HPDE6-E6E7 (cell line): ENCODE data around the gene ZNF48.
A peak's percentile ranks its signal among the peaks of the same experiment; 100 is the strongest.
"Not testable (repeated sequence)": the region's sequence is repeated elsewhere in the genome, so short reads cannot be mapped to it uniquely, and the experiment has no call there.

Source experiments
- DNase-seq: peaks from one replicate; pipeline ENCODE4 v3.0.0; 2011; ENCODE audit warnings: missing footprints; ENCODE audit errors: extremely low spot score

ZNF48 gene

DNA sequence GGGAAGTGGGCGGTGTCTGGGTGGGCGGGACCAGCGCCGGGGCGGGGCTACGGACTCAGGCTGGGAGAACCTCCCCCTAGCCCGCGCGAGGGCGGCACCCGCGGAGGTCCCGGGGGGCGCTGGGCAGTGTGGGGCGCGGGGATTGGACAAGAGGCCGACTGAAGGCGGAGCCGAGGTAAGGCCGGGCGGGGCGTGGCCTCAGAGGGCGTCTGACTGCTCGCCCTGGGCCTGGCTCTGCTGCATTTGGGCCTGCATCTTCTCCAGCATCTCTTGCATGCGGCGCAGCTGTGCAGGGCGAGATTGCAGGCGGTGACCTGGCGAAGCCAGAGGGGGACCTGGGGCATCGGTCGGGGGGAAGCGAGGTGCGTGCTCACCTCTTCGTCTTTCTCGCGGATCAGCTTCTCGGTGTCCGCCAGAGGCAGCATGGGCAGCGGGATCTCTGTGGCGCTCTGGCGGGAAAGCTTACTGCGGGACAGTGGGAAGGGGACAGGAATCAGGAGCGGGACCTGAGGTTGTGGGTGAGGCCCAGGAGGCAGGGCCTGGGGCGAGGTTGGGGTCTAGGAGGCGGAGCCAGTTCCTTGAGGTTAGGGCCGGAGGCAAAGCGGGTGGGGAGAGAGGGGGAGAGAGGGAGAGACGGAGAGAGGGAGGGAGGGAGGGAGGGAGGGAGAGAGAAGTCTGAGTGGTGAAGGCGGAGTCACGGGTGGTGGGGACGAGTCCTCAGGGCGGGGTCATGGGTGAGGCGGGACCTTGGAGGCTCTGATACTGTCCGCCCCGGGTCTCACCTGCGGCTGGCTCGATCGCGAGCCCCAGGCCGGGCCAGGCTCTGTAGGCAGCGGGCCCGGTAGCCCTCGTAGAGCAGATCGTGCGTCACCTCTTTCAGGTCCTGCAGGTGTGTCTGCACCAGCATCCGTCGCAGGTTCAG lies 16.7 kb upstream of the ZNF48 start:
- peak; percentile 94 for DNase-seq

- no peak for DNase-seq
Observed at GRCh38 chr16:30379158-30379783, 15.9 kb upstream of the ZNF48 start.

DNA sequence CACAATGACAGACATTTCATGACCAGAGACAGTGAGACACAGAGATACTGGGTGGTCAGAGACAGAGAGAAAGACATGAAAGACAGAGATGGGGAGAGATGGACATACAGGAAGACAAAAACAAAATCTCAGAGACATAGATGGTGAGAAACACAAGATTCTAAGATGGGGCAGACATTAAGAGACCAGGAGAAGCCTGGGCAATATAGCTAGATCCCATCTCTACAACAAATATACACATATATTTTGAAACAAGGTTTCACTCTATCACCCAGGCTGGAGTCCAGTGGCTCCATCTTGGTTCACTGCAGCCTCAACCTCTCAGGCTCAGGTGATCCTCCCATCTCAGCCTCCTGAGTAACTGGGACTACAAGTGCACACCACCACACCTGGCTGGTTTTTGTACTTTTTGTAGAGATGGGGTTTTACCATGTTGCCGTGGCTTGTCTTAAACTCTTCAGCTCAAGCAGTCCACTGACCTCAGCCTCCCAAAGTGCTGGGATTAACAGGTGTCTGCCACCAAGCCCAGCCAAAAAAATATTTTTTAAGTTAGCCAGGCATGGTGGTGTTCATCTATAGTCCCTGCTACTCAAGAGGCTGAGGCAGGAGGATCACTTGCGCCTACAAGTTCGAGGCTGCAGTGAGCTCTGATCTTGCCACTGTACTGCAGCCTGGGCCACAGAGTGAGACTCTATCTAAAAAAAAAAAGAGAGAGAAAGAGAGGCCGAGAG lies 15.0 kb upstream of the ZNF48 start:
- no peak for DNase-seq

DNA sequence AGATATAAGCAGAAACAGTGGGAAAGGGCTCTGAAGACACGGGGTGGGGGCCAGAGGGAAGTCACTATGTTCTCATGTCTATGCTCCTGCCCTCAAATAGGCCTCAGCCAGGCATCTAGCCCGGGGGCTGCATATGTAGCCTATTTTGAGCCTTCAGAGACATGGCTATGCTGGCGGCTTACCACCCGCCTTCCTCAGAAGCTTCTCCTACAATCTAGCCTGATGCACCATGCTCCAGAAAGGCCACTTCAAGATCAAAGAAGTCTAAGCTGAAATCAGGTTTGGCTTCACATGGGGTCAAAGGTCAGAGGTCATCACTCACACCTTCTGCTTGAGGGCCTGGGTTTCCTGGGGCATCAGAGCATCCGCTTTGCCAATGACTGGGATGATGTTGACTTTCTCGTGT lies 14.4 kb upstream of the ZNF48 start:
- DNase-seq: no peak

- DNase-seq: no peak
Observed at GRCh38 chr16:30381291-30382041, 13.8 kb upstream of the ZNF48 start.

DNA sequence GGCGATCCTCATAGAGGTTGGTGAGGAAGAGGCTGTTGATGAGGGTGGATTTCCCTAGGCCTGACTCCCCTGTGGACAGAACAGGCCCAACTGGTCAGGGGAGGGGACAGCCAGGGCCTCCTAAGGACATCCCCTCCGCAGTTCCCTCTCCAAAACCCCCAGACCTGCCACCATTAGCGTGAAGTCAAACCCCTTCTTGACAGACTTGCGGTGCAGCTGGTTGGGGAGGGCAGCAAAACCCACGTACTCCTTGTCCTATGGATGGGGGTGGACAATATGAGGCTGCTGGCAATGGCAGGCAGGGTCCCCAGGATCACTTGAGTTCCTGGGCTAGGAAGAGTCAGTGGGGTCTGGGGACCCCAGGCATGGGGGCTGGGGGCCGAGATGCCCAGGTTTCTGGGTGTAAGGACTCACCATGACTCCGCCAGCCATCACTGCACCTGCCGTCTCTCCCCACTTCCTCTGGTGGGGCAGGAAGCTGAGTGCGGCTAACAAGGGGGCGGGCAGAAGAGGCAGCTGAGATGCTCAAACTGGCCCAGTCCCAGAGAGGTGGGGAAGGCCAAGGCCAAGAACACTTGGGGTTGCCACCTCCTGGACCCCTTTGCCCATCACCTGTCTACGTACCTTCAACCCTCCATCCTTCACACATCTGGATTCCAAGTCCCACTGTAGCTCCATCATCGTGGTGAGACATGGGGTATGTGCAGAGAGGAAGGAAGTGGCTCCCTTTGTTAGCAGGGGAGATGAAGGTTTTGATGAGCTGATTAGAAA lies 12.9 kb upstream of the ZNF48 start, which contains the start of gene SEPTIN1:
Gene SEPTIN1 (minus strand): TSS at position 451 of the 771 bp plus-strand sequence. CDS start 19 bp downstream, at position 432.
- DNase-seq: no peak

GRCh38 chr16:30383521-30383920 lies 11.7 kb upstream of the ZNF48 start:
- DNase-seq: no peak

DNA sequence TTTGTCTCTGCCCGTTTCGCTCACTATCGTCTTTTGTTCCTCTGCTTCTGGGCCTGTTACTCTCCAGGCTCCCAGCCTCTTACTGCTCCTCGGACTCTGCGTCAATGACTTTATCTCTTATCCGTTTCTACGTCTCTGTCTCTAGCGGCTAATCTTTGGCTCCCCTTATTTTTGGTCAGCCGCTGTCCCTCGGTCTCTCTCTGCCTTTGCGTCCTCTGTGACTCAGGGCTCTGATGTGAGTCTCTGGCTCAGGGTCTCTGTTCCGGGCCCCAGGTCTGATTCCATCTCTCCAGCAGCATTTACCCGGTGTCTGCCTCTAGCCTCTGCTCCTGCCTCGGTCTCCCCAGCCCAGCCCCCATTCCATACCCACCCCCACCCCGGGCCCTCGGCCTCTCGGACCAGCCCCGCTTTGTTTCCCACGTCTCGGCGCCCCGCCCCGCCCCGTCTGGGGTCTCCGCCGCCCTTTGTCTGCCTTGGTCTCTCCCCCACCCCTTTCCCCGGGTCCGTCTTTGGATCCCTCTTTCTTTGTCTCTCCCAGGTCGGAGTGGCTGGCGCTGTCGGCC lies 547 bp upstream of the ZNF48 start:
- DNase-seq: no peak

DNA sequence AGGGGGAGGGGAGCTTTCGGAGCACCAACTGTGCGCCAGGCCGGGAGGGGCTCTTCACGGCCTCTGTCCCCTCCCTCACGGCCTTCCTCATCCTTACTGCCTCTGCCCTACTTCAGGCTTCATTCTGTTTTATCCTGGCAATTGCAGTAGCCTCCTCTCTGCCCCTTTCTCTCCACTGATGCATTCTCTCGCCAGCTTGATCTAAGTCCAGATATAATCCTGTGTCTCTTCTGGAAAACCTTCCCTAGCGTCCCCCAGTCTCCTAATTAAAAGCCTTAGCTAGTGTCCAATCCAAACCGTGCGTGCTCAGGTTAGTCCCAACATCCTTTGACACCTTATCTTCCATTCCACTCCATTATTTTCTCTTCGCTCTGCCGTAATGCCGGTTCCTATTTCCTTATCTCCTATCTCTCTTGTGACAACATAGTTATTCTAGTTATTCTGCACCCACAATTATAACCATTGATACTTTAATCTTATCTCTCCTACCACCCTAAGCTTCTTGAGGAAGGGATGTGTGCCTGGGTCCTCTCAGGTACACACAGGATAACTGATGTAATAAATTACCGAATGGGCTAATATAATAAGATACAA lies 869 bp downstream of the ZNF48 start:
- no peak for DNase-seq

- not testable (repeated sequence) for DNase-seq
Observed at GRCh38 chr16:30396627-30397026, 1.4 kb downstream of the ZNF48 start.

GRCh38 chr16:30397056-30397455 lies 1.8 kb downstream of the ZNF48 start:
- no peak for DNase-seq

- DNase-seq: no peak
Observed at GRCh38 chr16:30397776-30398660, 2.8 kb downstream of the ZNF48 start.

DNA sequence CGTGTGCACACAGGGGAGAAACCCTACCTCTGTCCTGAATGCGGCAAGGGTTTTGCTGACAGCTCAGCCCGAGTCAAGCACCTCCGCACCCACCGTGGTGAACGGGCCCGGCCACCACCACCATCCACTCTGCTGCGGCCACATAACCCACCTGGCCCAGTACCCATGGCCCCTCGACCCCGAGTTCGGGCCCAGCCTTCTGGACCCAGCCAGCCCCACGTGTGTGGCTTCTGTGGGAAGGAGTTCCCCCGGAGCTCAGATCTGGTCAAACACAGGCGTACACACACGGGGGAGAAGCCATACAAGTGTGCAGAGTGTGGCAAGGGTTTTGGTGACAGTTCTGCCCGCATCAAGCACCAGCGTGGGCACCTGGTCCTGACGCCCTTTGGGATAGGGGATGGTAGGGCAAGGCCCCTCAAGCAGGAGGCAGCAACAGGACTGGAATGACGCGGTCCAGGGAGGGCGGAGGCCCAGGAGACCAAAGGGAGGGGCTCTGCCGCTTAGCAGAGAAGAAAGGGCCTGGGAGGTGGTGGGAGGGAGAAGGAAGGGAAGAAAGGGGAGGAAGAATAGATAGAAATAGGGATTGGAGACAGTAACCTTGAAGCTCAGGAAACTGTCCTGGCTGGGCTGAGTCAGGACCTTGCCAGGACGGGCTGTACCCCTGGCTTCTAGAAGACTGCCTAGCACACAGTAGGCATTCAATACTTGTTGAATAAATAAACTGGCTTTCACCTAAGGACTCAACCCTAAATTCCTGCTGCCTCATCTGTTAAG lies 3.6 kb downstream of the ZNF48 start:
- DNase-seq: no peak

DNA sequence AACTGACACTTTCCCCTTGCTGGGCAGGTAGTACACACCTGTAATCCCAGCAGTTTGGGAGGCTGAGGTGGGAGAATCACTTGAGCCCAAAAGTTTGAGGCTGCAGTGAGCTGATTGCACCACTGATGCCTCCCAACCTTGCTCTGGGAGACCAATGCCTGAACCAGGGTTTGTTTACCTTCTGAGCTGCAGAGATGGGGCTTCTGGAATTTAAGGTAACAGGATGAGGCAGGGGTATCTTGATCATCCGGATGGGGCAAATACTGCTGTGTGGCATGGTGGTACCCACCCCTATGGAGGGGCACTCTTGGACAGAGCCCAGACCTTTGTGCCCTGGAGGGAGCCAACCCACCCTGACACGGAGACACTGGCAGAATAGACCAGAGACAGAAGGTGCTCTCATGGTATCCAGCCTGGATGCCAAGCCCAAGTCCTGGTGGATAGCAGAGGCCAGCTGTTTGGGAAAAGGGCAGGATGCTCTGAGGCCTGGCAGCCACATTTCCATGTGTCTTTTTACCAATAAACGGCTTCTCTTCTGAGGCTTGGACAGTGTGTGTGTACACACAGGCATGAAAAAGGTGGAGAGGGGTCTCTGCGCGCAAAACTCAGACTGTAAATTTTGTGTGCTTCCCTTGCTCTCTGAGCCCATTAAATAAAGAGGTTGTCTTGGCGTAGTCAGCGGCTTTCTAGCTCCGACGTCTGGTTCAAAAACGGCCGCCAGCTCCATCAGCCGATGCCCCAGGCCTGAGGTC lies 4.4 kb downstream of the ZNF48 start:
- no peak for DNase-seq

DNA sequence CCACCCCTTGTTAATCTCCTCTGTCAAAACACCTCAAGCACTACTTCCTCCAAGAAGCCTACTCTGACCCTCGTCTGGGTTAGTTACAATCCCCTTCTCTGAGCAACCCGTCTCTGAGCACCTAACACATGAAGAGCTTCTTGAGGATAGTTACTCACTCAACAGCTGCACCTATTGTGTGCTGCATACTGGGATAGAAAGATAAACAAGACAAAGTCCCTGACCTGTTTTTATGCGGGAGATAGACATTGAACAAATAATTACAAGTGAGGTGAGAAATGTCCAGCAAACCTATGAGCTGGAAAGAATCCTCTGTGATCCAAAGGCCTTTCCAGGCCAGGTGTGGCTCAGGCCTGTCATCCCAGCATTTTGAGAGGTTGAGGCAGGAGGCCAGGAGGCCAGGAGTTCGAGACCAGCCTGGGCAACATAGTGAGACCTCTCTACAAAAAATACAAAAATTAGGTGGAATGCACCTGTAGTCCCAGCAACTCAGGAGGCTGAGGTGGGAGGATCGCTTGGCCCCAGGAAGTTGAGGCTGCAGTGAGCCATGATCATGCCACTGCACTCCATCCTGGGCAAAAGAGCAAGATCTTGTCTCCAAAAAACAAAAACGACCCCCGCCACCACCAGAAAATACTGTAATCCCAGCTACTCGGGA lies 6.7 kb downstream of the ZNF48 start:
- DNase-seq: no peak

GRCh38 chr16:30406795-30407101 lies 11.5 kb downstream of the ZNF48 start:
- DNase-seq: no peak

- DNase-seq: peak; percentile 72
Observed at GRCh38 chr16:30407102-30407803, 12.0 kb downstream of the ZNF48 start, which contains the start of gene ZNF771. Gene ZNF771 (plus strand): TSS chr16:30407606. CDS start chr16:30408054, 448 bp downstream.
